ENCODE results near the gene RPRD1B.

The RPRD1B gene

DNA sequence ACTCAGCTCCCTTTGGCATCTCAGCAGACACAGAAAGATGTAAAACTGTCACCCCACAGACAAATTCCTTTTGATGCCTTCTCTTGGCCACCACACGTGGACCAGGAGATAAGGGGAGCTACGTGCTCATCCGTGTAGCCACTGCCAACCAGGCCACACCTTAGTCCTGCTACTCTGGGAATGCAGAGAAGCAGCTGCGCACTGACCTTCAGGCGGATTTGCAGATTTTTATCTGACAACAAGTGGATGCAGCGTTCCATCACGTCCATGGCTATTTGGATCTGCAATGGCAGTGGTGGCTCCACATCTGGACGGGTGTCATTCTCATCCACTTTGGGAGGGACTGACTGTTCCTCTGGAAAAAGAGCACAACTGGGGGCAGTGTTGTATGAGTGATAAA lies 31.1 kb upstream of the RPRD1B start:
- Histone ChIP-seq H3K9ac (ENCODE audit: low read depth, low read length, poor library complexity, severe bottlenecking) (no peak overlapping the region), H3K9me2 (replicated peaks; ENCODE audit: low read depth, low read length) (no peaks in the 10 kb centered on the region), H2AFZ (ENCODE audit: low read length) (no peak overlapping the region), H3K4me3 (ENCODE audit: low read length, poor library complexity, severe bottlenecking) (no peak overlapping the region), H4K20me1 (ENCODE audit: insufficient read depth, low read length, poor library complexity, severe bottlenecking) (no peaks in the 10 kb centered on the region), H3K4me1 (ENCODE audit: insufficient read depth, low read length, poor library complexity, severe bottlenecking) (no peaks in the 10 kb centered on the region), H3K4me2 (ENCODE audit: low read depth, low read length, poor library complexity, severe bottlenecking) (no peak overlapping the region), H3K9me3 (ENCODE audit: insufficient read depth, low read depth, low read length) (no peaks in the 10 kb centered on the region), H3K36me3 (ENCODE audit: insufficient read depth, low read length) (peaks cover 77% of the 10 kb centered on the region; the same call in 1 of the 2 replicates), H3F3A (ENCODE audit: low read depth) (no peaks in the 10 kb centered on the region), H3K27me3 (ENCODE audit: insufficient read depth, low read length, poor library complexity, severe bottlenecking) (no peaks in the 10 kb centered on the region), H3K79me2 (ENCODE audit: insufficient read depth, low read length) (no peaks in the 10 kb centered on the region)
- no peak for TF ChIP-seq EZH2phosphoT487 (IDR thresholded peaks at IDR 0.05; ENCODE audit: borderline replicate concordance)
- TF ChIP-seq, protein P1, sequence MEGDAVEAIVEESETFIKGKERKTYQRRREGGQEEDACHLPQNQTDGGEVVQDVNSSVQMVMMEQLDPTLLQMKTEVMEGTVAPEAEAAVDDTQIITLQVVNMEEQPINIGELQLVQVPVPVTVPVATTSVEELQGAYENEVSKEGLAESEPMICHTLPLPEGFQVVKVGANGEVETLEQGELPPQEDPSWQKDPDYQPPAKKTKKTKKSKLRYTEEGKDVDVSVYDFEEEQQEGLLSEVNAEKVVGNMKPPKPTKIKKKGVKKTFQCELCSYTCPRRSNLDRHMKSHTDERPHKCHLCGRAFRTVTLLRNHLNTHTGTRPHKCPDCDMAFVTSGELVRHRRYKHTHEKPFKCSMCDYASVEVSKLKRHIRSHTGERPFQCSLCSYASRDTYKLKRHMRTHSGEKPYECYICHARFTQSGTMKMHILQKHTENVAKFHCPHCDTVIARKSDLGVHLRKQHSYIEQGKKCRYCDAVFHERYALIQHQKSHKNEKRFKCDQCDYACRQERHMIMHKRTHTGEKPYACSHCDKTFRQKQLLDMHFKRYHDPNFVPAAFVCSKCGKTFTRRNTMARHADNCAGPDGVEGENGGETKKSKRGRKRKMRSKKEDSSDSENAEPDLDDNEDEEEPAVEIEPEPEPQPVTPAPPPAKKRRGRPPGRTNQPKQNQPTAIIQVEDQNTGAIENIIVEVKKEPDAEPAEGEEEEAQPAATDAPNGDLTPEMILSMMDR (conservative IDR thresholded peaks at IDR 0.05; ENCODE audit: low read length) = no peak

DNA sequence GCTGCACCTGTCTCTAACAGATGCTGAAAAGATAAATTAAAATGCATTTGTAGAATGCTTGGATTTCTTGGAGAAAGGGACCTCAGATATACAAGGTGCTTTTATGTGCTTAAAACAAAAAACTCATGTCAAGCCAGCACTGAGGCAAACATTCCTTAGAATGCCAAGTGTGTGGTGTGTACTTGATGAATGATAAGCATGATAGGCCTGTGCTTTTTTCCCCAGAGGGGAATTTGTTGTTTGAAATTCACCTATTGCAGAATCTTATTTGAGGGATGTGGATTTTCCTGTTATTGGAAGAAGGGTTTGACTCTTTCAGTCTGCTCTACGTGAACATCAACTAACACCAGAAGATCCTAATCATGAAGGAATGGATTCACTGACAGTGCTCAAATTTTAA lies 29.1 kb upstream of the RPRD1B start:
- Histone ChIP-seq H3K4me3 (ENCODE audit: low read length, poor library complexity, severe bottlenecking) (no peak overlapping the region), H3K9ac (ENCODE audit: low read depth, low read length, poor library complexity, severe bottlenecking) (no peak overlapping the region), H3K4me2 (ENCODE audit: low read depth, low read length, poor library complexity, severe bottlenecking) (no peak overlapping the region), H2AFZ (ENCODE audit: low read length) (no peak overlapping the region), H3K4me1 (ENCODE audit: insufficient read depth, low read length, poor library complexity, severe bottlenecking) (no peaks in the 10 kb centered on the region), H3K9me2 (replicated peaks; ENCODE audit: low read depth, low read length) (no peaks in the 10 kb centered on the region), H4K20me1 (ENCODE audit: insufficient read depth, low read length, poor library complexity, severe bottlenecking) (no peaks in the 10 kb centered on the region), H3K79me2 (ENCODE audit: insufficient read depth, low read length) (no peaks in the 10 kb centered on the region; the same call in 1 of the 2 replicates), H3F3A (ENCODE audit: low read depth) (no peaks in the 10 kb centered on the region), H3K9me3 (ENCODE audit: insufficient read depth, low read depth, low read length) (no peaks in the 10 kb centered on the region), H3K36me3 (ENCODE audit: insufficient read depth, low read length) (peaks cover 68% of the 10 kb centered on the region; the same call in 1 of the 2 replicates), H3K27me3 (ENCODE audit: insufficient read depth, low read length, poor library complexity, severe bottlenecking) (no peaks in the 10 kb centered on the region)
- TF ChIP-seq, protein P1 (conservative IDR thresholded peaks at IDR 0.05; ENCODE audit: low read length) = no peak
- TF ChIP-seq EZH2phosphoT487 (IDR thresholded peaks at IDR 0.05; ENCODE audit: borderline replicate concordance) = no peak

DNA sequence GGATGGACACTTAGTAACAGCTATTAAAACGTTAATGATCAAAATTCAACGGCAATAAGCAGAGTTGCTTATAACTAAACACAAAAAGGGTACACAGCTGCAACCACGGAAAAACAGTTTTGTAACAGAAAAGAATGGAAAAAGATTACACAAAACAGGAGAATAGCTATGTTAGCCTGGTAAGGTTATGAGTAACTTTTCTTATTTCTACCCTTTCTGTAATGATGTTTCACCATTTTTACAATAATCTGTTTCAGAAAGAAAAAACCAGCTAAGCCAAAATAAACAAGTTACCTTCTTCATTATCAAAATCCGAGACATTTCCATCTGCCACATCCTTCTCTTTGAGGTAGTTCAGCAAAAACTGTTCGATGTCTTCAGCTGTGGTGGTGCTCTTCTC lies 27.6 kb upstream of the RPRD1B start:
- no peaks in the 10 kb centered on the region for H3K9me3 ChIP-seq (ENCODE audit: insufficient read depth, low read depth, low read length)
- no peak overlapping the region for H3K4me3 ChIP-seq (ENCODE audit: low read length, poor library complexity, severe bottlenecking)
- no peaks in the 10 kb centered on the region for H3K4me1 ChIP-seq (ENCODE audit: insufficient read depth, low read length, poor library complexity, severe bottlenecking)
- H3K9me2 ChIP-seq (replicated peaks; ENCODE audit: low read depth, low read length) = no peaks in the 10 kb centered on the region
- no peak overlapping the region for H3K9ac ChIP-seq (ENCODE audit: low read depth, low read length, poor library complexity, severe bottlenecking)
- no peak overlapping the region for H2AFZ ChIP-seq (ENCODE audit: low read length)
- H3K4me2 ChIP-seq (ENCODE audit: low read depth, low read length, poor library complexity, severe bottlenecking) = no peak overlapping the region
- H3K79me2 ChIP-seq (ENCODE audit: insufficient read depth, low read length) = no peaks in the 10 kb centered on the region; the same call in 1 of the 2 replicates
- no peaks in the 10 kb centered on the region for H4K20me1 ChIP-seq (ENCODE audit: insufficient read depth, low read length, poor library complexity, severe bottlenecking)
- TF ChIP-seq, protein P1 (conservative IDR thresholded peaks at IDR 0.05; ENCODE audit: low read length) = no peak
- TF ChIP-seq EZH2phosphoT487 (IDR thresholded peaks at IDR 0.05; ENCODE audit: borderline replicate concordance) = no peak
- H3F3A ChIP-seq (ENCODE audit: low read depth) = no peaks in the 10 kb centered on the region
- H3K36me3 ChIP-seq (ENCODE audit: insufficient read depth, low read length) = peaks cover 60% of the 10 kb centered on the region; the same call in 1 of the 2 replicates
- H3K27me3 ChIP-seq (ENCODE audit: insufficient read depth, low read length, poor library complexity, severe bottlenecking) = no peaks in the 10 kb centered on the region
